Chondrocyte (in vitro differentiated cells): ENCODE data around the gene VPS35L. TPM values are rescaled to one million over a fixed set of nuclear protein-coding genes. Genes with fewer than 3 reads are reported as not detected.

Source experiments
- DNase-seq: peaks from one replicate; pipeline ENCODE4 v3.0.0; 2021; ENCODE audit warnings: mixed read lengths, low spot score
- H3K27ac Mint-ChIP-seq: one replicate; pipeline ENCODE4 v1.8.0; 2021; ENCODE audit warnings: mild to moderate bottlenecking, moderate library complexity, mixed read lengths; ENCODE audit not compliant: unreplicated experiment
- H3K27me3 Mint-ChIP-seq: 2 replicates; pipeline ENCODE4 v1.8.0; 2021; ENCODE audit warnings: low read depth, mixed read lengths
- H3K36me3 Mint-ChIP-seq: 2 replicates; pipeline ENCODE4 v1.8.0; 2021; ENCODE audit warnings: low read depth, mixed read lengths
- H3K4me1 Mint-ChIP-seq: 2 replicates; pipeline ENCODE4 v1.8.0; 2021; ENCODE audit warnings: low read depth, mild to moderate bottlenecking, mixed read lengths
- H3K4me3 Mint-ChIP-seq: one replicate; pipeline ENCODE4 v1.8.0; 2021; ENCODE audit warnings: mild to moderate bottlenecking, moderate library complexity, mixed read lengths; ENCODE audit not compliant: unreplicated experiment
- H3K9me3 Mint-ChIP-seq: 2 replicates; pipeline ENCODE4 v1.8.0; 2021; ENCODE audit warnings: low read depth, mixed read lengths
- CTCF ChIP-seq: fragments of 200-600 bp; sonication (generic); IDR thresholded peaks from 2 replicates; pipeline ENCODE4 v1.5.0; 2021; ENCODE audit warnings: antibody characterized with exemption, mild to moderate bottlenecking, moderate library complexity
- total RNA-seq: library from RNA; stranded (reverse); gene quantifications from 3 replicates; pipeline ENCODE4 v1.2.1, GENCODE V29; 2021

The VPS35L gene
- total RNA-seq, 1 donor from 2014 or later, result 68.7 TPM

- Mint-ChIP-seq H3K36me3 (peaks cover 23% of the 10 kb centered on the region), H3K4me1 (peaks cover 21% of the 10 kb centered on the region)
- DNase-seq, result no peak
Observed at GRCh38 chr16:19589771-19590302, 34.3 kb downstream of the VPS35L start.

GRCh38 chr16:19595043-19595767 is 39.7 kb downstream of the VPS35L start:
- peaks cover 3% of the 10 kb centered on the region for H3K4me1 Mint-ChIP-seq
- TF ChIP-seq CTCF, result no peak
- no peak for DNase-seq
- H3K4me3 Mint-ChIP-seq, result no peak overlapping the region
- no peaks in the 10 kb centered on the region for H3K27me3 Mint-ChIP-seq
- H3K9me3 Mint-ChIP-seq, result no peaks in the 10 kb centered on the region
- peaks cover 13% of the 10 kb centered on the region for H3K36me3 Mint-ChIP-seq
- no peak overlapping the region for H3K27ac Mint-ChIP-seq

More at GRCh38 chr16:19589771-19590302, 34.3 kb downstream of the VPS35L start:
- H3K27me3 Mint-ChIP-seq, result no peaks in the 10 kb centered on the region
- peak overlapping the region; percentile 85 for H3K27ac Mint-ChIP-seq
- TF ChIP-seq CTCF, result no peak
- no peak overlapping the region for H3K4me3 Mint-ChIP-seq
- no peaks in the 10 kb centered on the region for H3K9me3 Mint-ChIP-seq

- no peak for TF ChIP-seq CTCF
- peaks cover 15% of the 10 kb centered on the region for H3K36me3 Mint-ChIP-seq
- no peak for DNase-seq
- no peaks in the 10 kb centered on the region for H3K27me3 Mint-ChIP-seq
- H3K4me3 Mint-ChIP-seq, result no peak overlapping the region
- H3K4me1 Mint-ChIP-seq, result peaks cover 5% of the 10 kb centered on the region
- no peak overlapping the region for H3K27ac Mint-ChIP-seq
- H3K9me3 Mint-ChIP-seq, result no peaks in the 10 kb centered on the region
Observed at GRCh38 chr16:19598805-19599510, 43.5 kb downstream of the VPS35L start.

- Mint-ChIP-seq H3K36me3 (peaks cover 15% of the 10 kb centered on the region), H3K27ac (no peak overlapping the region)
- TF ChIP-seq CTCF, result no peak
Observed at GRCh38 chr16:19599968-19600716, 44.6 kb downstream of the VPS35L start.

More at GRCh38 chr16:19599968-19600716, 44.6 kb downstream of the VPS35L start:
- DNase-seq, result no peak
- Mint-ChIP-seq H3K4me1 (peaks cover 5% of the 10 kb centered on the region), H3K9me3 (no peaks in the 10 kb centered on the region), H3K27me3 (no peaks in the 10 kb centered on the region), H3K4me3 (no peak overlapping the region)
